Ishikawa (cell line): ENCODE data around the gene RBM24.

Experiments used
- CEBPB ChIP-seq: IDR thresholded peaks from 2 replicates; pipeline ENCODE4 v1.6.1; 2012
- EGR1 ChIP-seq: IDR thresholded peaks from 2 replicates; pipeline ENCODE4 v1.6.1; 2012
- EP300 ChIP-seq: IDR thresholded peaks from 2 replicates; pipeline ENCODE4 v1.6.1; 2012; ENCODE audit warnings: borderline replicate concordance
- FOXM1 ChIP-seq: IDR thresholded peaks from 2 replicates; pipeline ENCODE4 v1.6.1; 2012; ENCODE audit warnings: low read depth, borderline replicate concordance
- RAD21 ChIP-seq: IDR thresholded peaks from 2 replicates; pipeline ENCODE4 v1.6.1; 2012; ENCODE audit warnings: low read depth
- REST ChIP-seq: IDR thresholded peaks from 2 replicates; pipeline ENCODE4 v1.6.1; 2012; ENCODE audit warnings: low read depth, mild to moderate bottlenecking
- TAF1 ChIP-seq: IDR thresholded peaks from 2 replicates; pipeline ENCODE4 v1.6.1; 2012; ENCODE audit warnings: low read depth, mild to moderate bottlenecking
- TCF12 ChIP-seq: IDR thresholded peaks from 2 replicates; pipeline ENCODE4 v1.6.1; 2012; ENCODE audit warnings: low read depth
- USF1 ChIP-seq: IDR thresholded peaks from 2 replicates; pipeline ENCODE4 v1.6.1; 2012
- YY1 ChIP-seq: IDR thresholded peaks from 2 replicates; pipeline ENCODE4 v1.6.1; 2012; ENCODE audit warnings: low read depth
- ZBTB7A ChIP-seq: IDR thresholded peaks from 2 replicates; pipeline ENCODE4 v1.6.1; 2012; ENCODE audit warnings: low read depth

GRCh38 chr6:17303444-17303843 lies 22.3 kb downstream of the RBM24 start:
- no peak for TF ChIP-seq CEBPB
- TF ChIP-seq FOXM1: no peak
- no peak for TF ChIP-seq EGR1
- TF ChIP-seq REST: no peak
- TF ChIP-seq YY1: no peak
- TF ChIP-seq TAF1: no peak
- no peak for TF ChIP-seq USF1
- TF ChIP-seq RAD21: no peak
- TF ChIP-seq TCF12: no peak
- no peak for TF ChIP-seq EP300
- no peak for TF ChIP-seq ZBTB7A
